Karpas-422 (cell line): ENCODE data around the gene CFLAR. TPM values are rescaled to one million over a fixed set of nuclear protein-coding genes. Genes with fewer than 3 reads are reported as not detected.

Source experiments
- DNase-seq: peaks from one replicate; pipeline ENCODE4 v3.0.0-alpha.2; 2015
- H2AFZ ChIP-seq: fragments of 200-600 bp; sonication (generic); 2 replicates; pipeline ENCODE4 v1.6.1; 2014; ENCODE audit warnings: antibody characterized with exemption, low read length, mixed read lengths
- H3K27ac ChIP-seq: fragments of 200-600 bp; sonication (generic); 2 replicates; pipeline ENCODE4 v1.5.1; 2014; ENCODE audit warnings: mild to moderate bottlenecking, low read length, moderate library complexity
- H3K27me3 ChIP-seq: fragments of 200-600 bp; sonication (generic); 2 replicates; pipeline ENCODE4 v1.6.1; 2014; ENCODE audit warnings: low read length, mixed read lengths
- H3K36me3 ChIP-seq: fragments of 200-600 bp; sonication (generic); 2 replicates; pipeline ENCODE4 v1.6.1; 2014; ENCODE audit warnings: low read length, mixed read lengths; ENCODE audit not compliant: insufficient read depth
- H3K4me1 ChIP-seq: fragments of 200-600 bp; sonication (generic); 2 replicates; pipeline ENCODE4 v1.6.1; 2014; ENCODE audit warnings: mild to moderate bottlenecking, low read length, mixed read lengths
- H3K4me2 ChIP-seq: fragments of 200-600 bp; sonication (generic); 2 replicates; pipeline ENCODE4 v1.6.1; 2014; ENCODE audit warnings: low read length, low read depth, mild to moderate bottlenecking; ENCODE audit not compliant: poor library complexity, severe bottlenecking
- H3K4me3 ChIP-seq: fragments of 200-600 bp; sonication (generic); 2 replicates; pipeline ENCODE4 v1.5.1; 2014; ENCODE audit warnings: mild to moderate bottlenecking, antibody characterized with exemption, low read length, mixed read lengths
- H3K79me2 ChIP-seq: fragments of 200-600 bp; sonication (generic); 2 replicates; pipeline ENCODE4 v1.6.1; 2014; ENCODE audit warnings: mild to moderate bottlenecking, low read length, mixed read lengths
- H3K9ac ChIP-seq: fragments of 200-600 bp; sonication (generic); 2 replicates; pipeline ENCODE4 v1.6.0; 2014; ENCODE audit warnings: low read length
- H3K9me2 ChIP-seq: fragments of 200-600 bp; sonication (generic), shearing (Covaris generic); replicated peaks from 2 replicates; pipeline ENCODE4 v1.6.0; 2014; ENCODE audit warnings: mild to moderate bottlenecking, low read length, moderate library complexity; ENCODE audit not compliant: insufficient read depth
- H3K9me3 ChIP-seq: fragments of 300-700, 200-600 bp; sonication (generic); 2 replicates; pipeline ENCODE4 v1.6.1; 2014; ENCODE audit warnings: low read length, mixed read lengths
- H4K20me1 ChIP-seq: fragments of 200-600 bp; sonication (generic); 2 replicates; pipeline ENCODE4 v1.6.1; 2014; ENCODE audit warnings: mild to moderate bottlenecking, antibody characterized with exemption, low read length, low read depth; ENCODE audit not compliant: insufficient read depth
- total RNA-seq: library from RNA; depleted of rRNA; stranded (reverse); fragments of >200 nt; shearing (Covaris generic); gene quantifications from 2 replicates; pipeline ENCODE4 v1.2.3, GENCODE V29; 2014; ENCODE audit warnings: low replicate concordance; rRNA removed

Gene CFLAR
- total RNA-seq = 62.6 and 63.5 TPM in 2 replicates

GRCh38 chr2:201116115-201116958, at the start of gene CFLAR:
Gene CFLAR, plus strand, starts transcription at chr2:201116164. Its CDS starts 13,702 bp downstream, at chr2:201129866.
- H3K4me3 ChIP-seq = peak within 1 kb of the TSS; percentile 78
- H4K20me1 ChIP-seq = no peaks in the 10 kb centered on the region
- DNase-seq = peak; percentile 90
- no peaks in the 10 kb centered on the region for H3K9me2 ChIP-seq
- H3K27me3 ChIP-seq = no peaks in the 10 kb centered on the region
- H3K9ac ChIP-seq = peak within 1 kb of the TSS; percentile 79
- H3K36me3 ChIP-seq = no peaks in the 10 kb centered on the region
- peak within 1 kb of the TSS; percentile 69; the same call in 1 of the 2 replicates for H2AFZ ChIP-seq
- H3K9me3 ChIP-seq = no peaks in the 10 kb centered on the region
- peak within 1 kb of the TSS; percentile 77 for H3K4me2 ChIP-seq
- peak within 1 kb of the TSS; percentile 98 for H3K27ac ChIP-seq
- no peaks in the 10 kb centered on the region; the same call in 1 of the 2 replicates for H3K79me2 ChIP-seq
- peaks cover 53% of the 10 kb centered on the region for H3K4me1 ChIP-seq

DNA sequence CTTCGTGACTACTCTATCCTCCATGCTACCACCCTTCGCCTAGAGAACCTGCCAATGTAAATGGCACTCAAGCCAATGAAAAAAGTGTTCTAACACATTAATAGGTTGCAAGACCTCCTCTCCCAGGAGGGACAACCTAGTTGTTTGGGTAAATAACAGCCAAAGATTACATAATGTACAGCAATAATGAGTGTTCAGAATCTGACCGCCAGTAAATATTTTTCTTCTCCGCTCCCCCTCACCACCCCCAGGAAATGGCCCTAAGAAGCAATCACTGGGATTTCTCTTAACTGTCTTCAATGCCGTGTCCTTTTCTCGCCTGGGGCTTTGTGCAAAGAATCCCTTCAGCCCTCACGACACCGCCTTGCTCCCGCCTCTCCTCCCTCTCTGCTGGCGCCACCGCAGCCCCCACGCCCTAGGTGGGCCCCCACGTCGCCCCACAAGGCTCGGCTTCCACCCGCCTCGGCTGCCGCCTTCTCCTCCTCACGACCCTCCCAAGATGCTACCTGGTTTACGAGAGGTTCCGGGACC, 45.0 kb upstream of the CFLAR start:
- H2AFZ ChIP-seq = no peak overlapping the region
- peak overlapping the region; percentile 80 for H3K27ac ChIP-seq
- no peaks in the 10 kb centered on the region; the same call in 1 of the 2 replicates for H3K36me3 ChIP-seq
- peaks cover 91% of the 10 kb centered on the region for H3K79me2 ChIP-seq
- peak overlapping the region; percentile 85 for H3K4me2 ChIP-seq
- no peaks in the 10 kb centered on the region for H3K27me3 ChIP-seq
- peak overlapping the region; percentile 80 for H3K4me3 ChIP-seq
- no peaks in the 10 kb centered on the region for H4K20me1 ChIP-seq
- H3K4me1 ChIP-seq = peaks cover 75% of the 10 kb centered on the region
- H3K9me3 ChIP-seq = no peaks in the 10 kb centered on the region
- no peaks in the 10 kb centered on the region for H3K9me2 ChIP-seq
- DNase-seq = peak; percentile 57
- peak overlapping the region; percentile 81 for H3K9ac ChIP-seq

- H3K36me3 ChIP-seq = no peaks in the 10 kb centered on the region; the same call in 1 of the 2 replicates
- H3K9me2 ChIP-seq = no peaks in the 10 kb centered on the region
- H4K20me1 ChIP-seq = no peaks in the 10 kb centered on the region
- peak within 1 kb of the TSS; percentile 81 for H3K9ac ChIP-seq
- H3K79me2 ChIP-seq = peaks cover 90% of the 10 kb centered on the region
- peak within 1 kb of the TSS; percentile 80 for H3K27ac ChIP-seq
- H2AFZ ChIP-seq = peak within 1 kb of the TSS; percentile 92; the same call in 1 of the 2 replicates
- peak within 1 kb of the TSS; percentile 80 for H3K4me3 ChIP-seq
- DNase-seq = peak; percentile 98
- peaks cover 74% of the 10 kb centered on the region for H3K4me1 ChIP-seq
- H3K27me3 ChIP-seq = no peaks in the 10 kb centered on the region
- no peaks in the 10 kb centered on the region for H3K9me3 ChIP-seq
- peak within 1 kb of the TSS; percentile 85 for H3K4me2 ChIP-seq
These were observed 44.3 kb upstream of the CFLAR start, which contains the start of the genes HYCC2 and NDUFB3 for GRCh38 chr2:201071479-201072200. Gene HYCC2, minus strand, starts transcription at chr2:201071671. Its CDS starts 47,662 bp downstream, at chr2:201024009. Gene NDUFB3, plus strand, starts transcription at chr2:201072001. Its CDS starts 6,882 bp downstream, at chr2:201078883.

DNA sequence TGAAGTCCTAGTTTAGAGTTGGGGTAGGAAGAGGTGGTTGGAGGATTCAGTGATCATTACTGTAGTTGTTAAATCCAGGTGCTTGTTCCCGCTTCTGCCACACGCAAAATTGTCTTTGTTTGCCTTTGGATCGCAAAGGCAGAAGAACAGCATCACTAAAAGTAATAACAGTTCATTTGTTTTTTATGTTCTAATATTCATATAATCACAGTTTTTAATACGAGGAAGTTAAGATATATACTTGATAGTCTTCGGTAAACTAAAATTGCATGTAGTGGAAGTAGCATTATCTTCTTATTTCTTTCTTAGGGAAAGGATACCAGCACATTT, 43.8 kb upstream of the CFLAR start:
- H4K20me1 ChIP-seq = no peaks in the 10 kb centered on the region
- peak overlapping the region; percentile 85 for H3K4me2 ChIP-seq
- 0 out of 2 replicates have a peak overlapping the region, but pooled peaks have one; percentile 92 for H2AFZ ChIP-seq
- H3K27me3 ChIP-seq = no peaks in the 10 kb centered on the region
- no peaks in the 10 kb centered on the region; the same call in 1 of the 2 replicates for H3K36me3 ChIP-seq
- no peaks in the 10 kb centered on the region for H3K9me2 ChIP-seq
- H3K9ac ChIP-seq = peak overlapping the region; percentile 81
- peak overlapping the region; percentile 80 for H3K27ac ChIP-seq
- H3K9me3 ChIP-seq = no peaks in the 10 kb centered on the region
- peaks cover 88% of the 10 kb centered on the region for H3K79me2 ChIP-seq
- DNase-seq = no peak
- H3K4me3 ChIP-seq = peak overlapping the region; percentile 80
- peaks cover 74% of the 10 kb centered on the region for H3K4me1 ChIP-seq

DNA sequence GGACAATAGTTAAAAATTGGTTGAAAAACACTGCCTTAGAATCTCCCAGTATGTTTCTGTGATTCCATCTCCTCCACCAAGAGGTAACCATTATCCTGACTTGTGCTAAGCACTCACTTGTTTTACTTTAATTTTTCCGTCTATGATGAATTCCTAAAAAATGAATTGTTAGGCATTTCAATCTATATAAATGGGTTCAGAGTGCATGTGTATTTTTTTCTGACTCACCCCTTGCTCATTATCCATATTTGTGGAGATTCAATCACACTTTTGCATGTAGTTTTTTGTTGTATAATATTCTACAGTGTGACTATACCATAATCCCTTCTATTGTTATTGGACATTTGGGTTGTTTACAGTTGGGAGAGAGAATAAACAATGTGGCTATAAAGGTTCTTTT, 42.9 kb upstream of the CFLAR start:
- Histone ChIP-seq H2AFZ (no peak overlapping the region), H3K27me3 (no peaks in the 10 kb centered on the region), H3K36me3 (no peaks in the 10 kb centered on the region), H3K9ac (peak overlapping the region; percentile 81), H3K4me2 (peak overlapping the region; percentile 85), H4K20me1 (no peaks in the 10 kb centered on the region), H3K9me2 (no peaks in the 10 kb centered on the region), H3K4me1 (peaks cover 71% of the 10 kb centered on the region), H3K4me3 (peak overlapping the region; percentile 80), H3K79me2 (peaks cover 84% of the 10 kb centered on the region), H3K9me3 (no peaks in the 10 kb centered on the region), H3K27ac (peak overlapping the region; percentile 80)
- no peak for DNase-seq

DNA sequence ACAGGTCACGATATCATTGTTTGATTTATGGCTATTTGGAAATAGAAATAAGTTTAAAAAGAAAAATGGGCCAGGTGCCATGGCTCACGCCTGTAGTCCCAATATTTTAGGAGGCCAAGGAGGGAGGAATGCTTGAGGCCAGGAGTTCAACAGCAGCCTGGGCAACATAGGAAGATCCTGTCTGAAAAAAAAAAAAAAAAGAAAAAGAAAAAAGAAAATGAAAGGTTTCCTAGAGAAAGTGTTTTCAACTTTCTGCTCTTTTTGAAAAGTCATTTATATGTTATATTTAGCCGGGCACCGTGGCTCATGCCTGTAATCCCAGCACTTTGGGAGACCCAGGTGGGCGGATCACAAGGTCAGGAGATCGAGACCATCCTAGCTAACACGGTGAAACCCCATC, 41.0 kb upstream of the CFLAR start:
- Histone ChIP-seq H3K27ac (peak overlapping the region; percentile 60), H3K4me1 (peaks cover 53% of the 10 kb centered on the region), H3K79me2 (peaks cover 73% of the 10 kb centered on the region), H3K27me3 (no peaks in the 10 kb centered on the region), H3K9me3 (no peaks in the 10 kb centered on the region), H4K20me1 (no peaks in the 10 kb centered on the region), H3K4me2 (peak overlapping the region; percentile 42), H3K4me3 (no peak overlapping the region), H3K9me2 (no peaks in the 10 kb centered on the region), H3K36me3 (peaks cover 9% of the 10 kb centered on the region), H2AFZ (no peak overlapping the region), H3K9ac (no peak overlapping the region)
- DNase-seq = no peak

GRCh38 chr2:201084863-201085262, 31.1 kb upstream of the CFLAR start:
- no peaks in the 10 kb centered on the region for H3K27me3 ChIP-seq
- H2AFZ ChIP-seq = no peak overlapping the region
- H3K4me2 ChIP-seq = no peak overlapping the region
- H3K36me3 ChIP-seq = peaks cover 17% of the 10 kb centered on the region
- no peak overlapping the region for H3K4me3 ChIP-seq
- no peak for DNase-seq
- H3K4me1 ChIP-seq = no peaks in the 10 kb centered on the region; the same call in 1 of the 2 replicates
- peaks cover 16% of the 10 kb centered on the region; the same call in 1 of the 2 replicates for H3K79me2 ChIP-seq
- H3K9ac ChIP-seq = no peak overlapping the region
- no peaks in the 10 kb centered on the region for H3K9me2 ChIP-seq
- no peaks in the 10 kb centered on the region for H4K20me1 ChIP-seq
- no peaks in the 10 kb centered on the region for H3K9me3 ChIP-seq
- 0 out of 2 replicates have a peak overlapping the region, but pooled peaks have one; percentile 13 for H3K27ac ChIP-seq
